ENCODE results near the gene OR10G4. TPM values are rescaled to one million over a fixed set of nuclear protein-coding genes. Genes with fewer than 3 reads are reported as not detected.

OR10G4 gene
- total and polyA plus RNA-seq, 2 of the 13 experiments (the other 11 are each of a cell fraction or from before 2014, with no cell fraction given), result not detected

- CTCF ChIA-PET (ENCODE audit: low intra/inter-chr PET ratio, low total read pairs), result no interaction called here
Measured at GRCh38 chr11:124052966-124053365, 40.2 kb downstream of the OR10G4 start.

More at GRCh38 chr11:124052966-124053365, 40.2 kb downstream of the OR10G4 start:
- Histone ChIP-seq H3K4me3 (replicated peaks in 1 of 3; ENCODE audit: insufficient read depth in 1 of 3, low read depth in 2 of 3, low read length in 3 of 3) (no peak overlapping the region), H3K4me2 (ENCODE audit: low read depth, low read length) (no peak overlapping the region), H3K36me3 (replicated peaks in 1 of 2; ENCODE audit: control insufficient read depth in 1 of 2, insufficient read depth in 2 of 2, low read length in 2 of 2) (no peaks in the 10 kb centered on the region), H3K9ac (ENCODE audit: insufficient read depth, low read depth, low read length) (no peak overlapping the region), H4K20me1 (ENCODE audit: insufficient read depth, low read length) (no peaks in the 10 kb centered on the region), H3K27ac (ENCODE audit: extremely low read length, insufficient read depth, low read length) (no peak overlapping the region), H3K9me3 (ENCODE audit: low read length) (no peaks in the 10 kb centered on the region), H3K27me3 (ENCODE audit: control insufficient read depth in 1 of 2, insufficient read depth in 2 of 2, low read length in 2 of 2) (peaks cover 0 to 4% of the 10 kb centered on the region in 2 experiments; a peak in 1 of 5 replicates), H2AFZ (ENCODE audit: low read length) (no peak overlapping the region), H3K79me2 (ENCODE audit: insufficient read depth, low read length) (no peaks in the 10 kb centered on the region), H3K4me1 (ENCODE audit: insufficient read depth, low read length) (no peaks in the 10 kb centered on the region)
- DNase-seq (ENCODE audit: low spot score) (no peak), ATAC-seq (no peak), FAIRE-seq (no peak)
- WGBS (ENCODE audit: low lambda C conversion rate), result 4% methylated on average over 3 of the region's 3 CpGs
- BruUV-seq (replicated peaks), result no TSS peak
- in situ Hi-C loops (cut with HindIII; ENCODE audit: extremely low pct_ligation_motif_present, low pct_unique_long_range_greater_than_20kb), result no loop called here
- POLR2A ChIA-PET, result no interaction called here
- no peak for TF ChIP-seq BHLHE40 (IDR thresholded peaks at IDR 0.05; ENCODE audit: low read length)
- TF ChIP-seq HDAC6 (IDR thresholded peaks at IDR 0.05; ENCODE audit: low read depth, low read length), result no peak
- no peak for TF ChIP-seq PTBP1 (IDR thresholded peaks at IDR 0.05; ENCODE audit: low read depth, low read length, poor library complexity, severe bottlenecking)
- TF ChIP-seq ZNF564 (CRISPR knock-in tag; IDR thresholded peaks at IDR 0.05), result no peak
- no peak for TF ChIP-seq MXD4 (CRISPR knock-in tag; IDR thresholded peaks at IDR 0.05)
- TF ChIP-seq PHF8 (CRISPR knock-in tag; IDR thresholded peaks at IDR 0.05), result no peak
- TF ChIP-seq ELK4 (CRISPR knock-in tag; IDR thresholded peaks at IDR 0.05; ENCODE audit: borderline replicate concordance), result no peak
- TF ChIP-seq XRCC5 (optimal IDR thresholded peaks at IDR 0.05; ENCODE audit: low read length), result no peak
- intact Hi-C loops (cut with micrococcal nuclease; ENCODE audit: unreplicated experiment), result no loop called here

Other genes with a start within 250 kb of the OR10G4 start
- not detected in 2 replicates for gene OR6M1, start 206.6 kb upstream of the OR10G4 start, total RNA-seq (2016; rRNA removed; fragmentation: Illumina TruSeq; extraction: Trizol)
- not detected in 2 replicates for gene OR6M1, start 206.6 kb upstream of the OR10G4 start, polyA plus RNA-seq (2011; rRNA removed)
- gene TMEM225, start 127.3 kb upstream of the OR10G4 start, total RNA-seq (2016; rRNA removed; fragmentation: Illumina TruSeq; extraction: Trizol), result not detected in 2 replicates
- not detected in 2 replicates for gene TMEM225, start 127.3 kb upstream of the OR10G4 start, polyA plus RNA-seq (2011; rRNA removed)
- not detected in 2 replicates for gene OR8D4, start 110.8 kb upstream of the OR10G4 start, total RNA-seq (2016; rRNA removed; fragmentation: Illumina TruSeq; extraction: Trizol)
- not detected in 2 replicates for gene OR8D4, start 110.8 kb upstream of the OR10G4 start, polyA plus RNA-seq (2011; rRNA removed)
- not detected in 2 replicates for gene OR4D5, start 73.4 kb upstream of the OR10G4 start, total RNA-seq (2016; rRNA removed; fragmentation: Illumina TruSeq; extraction: Trizol)
- not detected in 2 replicates for gene OR4D5, start 73.4 kb upstream of the OR10G4 start, polyA plus RNA-seq (2011; rRNA removed)
- gene OR6T1, start 69.2 kb upstream of the OR10G4 start, total RNA-seq (2016; rRNA removed; fragmentation: Illumina TruSeq; extraction: Trizol), result not detected in 2 replicates
- not detected in 2 replicates for gene OR6T1, start 69.2 kb upstream of the OR10G4 start, polyA plus RNA-seq (2011; rRNA removed)
- not detected in 2 replicates for gene OR10S1, start 35.2 kb upstream of the OR10G4 start, total RNA-seq (2016; rRNA removed; fragmentation: Illumina TruSeq; extraction: Trizol)
- gene OR10S1, start 35.2 kb upstream of the OR10G4 start, polyA plus RNA-seq (2011; rRNA removed), result not detected in 2 replicates
- not detected in 2 replicates for gene OR10G6, start 17.8 kb upstream of the OR10G4 start, total RNA-seq (2016; rRNA removed; fragmentation: Illumina TruSeq; extraction: Trizol)
- gene OR10G6, start 17.8 kb upstream of the OR10G4 start, polyA plus RNA-seq (2011; rRNA removed), result not detected in 2 replicates
- not detected in 2 replicates for gene OR10G9, start 10.0 kb downstream of the OR10G4 start, total RNA-seq (2016; rRNA removed; fragmentation: Illumina TruSeq; extraction: Trizol)
- gene OR10G9, start 10.0 kb downstream of the OR10G4 start, polyA plus RNA-seq (2011; rRNA removed), result not detected in 2 replicates
- not detected in 2 replicates for gene OR10G8, start 13.8 kb downstream of the OR10G4 start, total RNA-seq (2016; rRNA removed; fragmentation: Illumina TruSeq; extraction: Trizol)
- not detected in 2 replicates for gene OR10G8, start 13.8 kb downstream of the OR10G4 start, polyA plus RNA-seq (2011; rRNA removed)
- not detected in 2 replicates for gene OR10G7, start 28.3 kb downstream of the OR10G4 start, total RNA-seq (2016; rRNA removed; fragmentation: Illumina TruSeq; extraction: Trizol)
- gene OR10G7, start 28.3 kb downstream of the OR10G4 start, polyA plus RNA-seq (2011; rRNA removed), result not detected in 2 replicates
- 1.3 and 1.4 TPM in 2 replicates for gene VWA5A, start 102.5 kb downstream of the OR10G4 start, total RNA-seq (2016; rRNA removed; fragmentation: Illumina TruSeq; extraction: Trizol)
- 1.6 and 1.8 TPM in 2 replicates for gene VWA5A, start 102.5 kb downstream of the OR10G4 start, polyA plus RNA-seq (2011; rRNA removed)
- not detected in 2 replicates for gene OR10D3, start 170.3 kb downstream of the OR10G4 start, total RNA-seq (2016; rRNA removed; fragmentation: Illumina TruSeq; extraction: Trizol)
- gene OR10D3, start 170.3 kb downstream of the OR10G4 start, polyA plus RNA-seq (2011; rRNA removed), result not detected in 2 replicates
- not detected in 2 replicates for gene OR8G1, start 228.1 kb downstream of the OR10G4 start, total RNA-seq (2016; rRNA removed; fragmentation: Illumina TruSeq; extraction: Trizol)
- gene OR8G1, start 228.1 kb downstream of the OR10G4 start, polyA plus RNA-seq (2011; rRNA removed), result not detected in 2 replicates
- not detected in 2 replicates for gene OR8G5, start 243.4 kb downstream of the OR10G4 start, total RNA-seq (2016; rRNA removed; fragmentation: Illumina TruSeq; extraction: Trizol)
- gene OR8G5, start 243.4 kb downstream of the OR10G4 start, polyA plus RNA-seq (2011; rRNA removed), result not detected in 2 replicates

All from HepG2 (cell line).